Fibroblast of skin of abdomen (primary cell): Measurements from ENCODE around the gene PIK3R2.

Experiments used
- DNase-seq: peaks from one replicate; pipeline ENCODE4 v3.0.0-alpha.2; 2013

The PIK3R2 gene

GRCh38 chr19:18123819-18124218 lies 29.1 kb upstream of the PIK3R2 start:
- DNase-seq = no peak

GRCh38 chr19:18126097-18126496 lies 26.9 kb upstream of the PIK3R2 start:
- no peak for DNase-seq

GRCh38 chr19:18128044-18128443 lies 24.9 kb upstream of the PIK3R2 start:
- no peak for DNase-seq

GRCh38 chr19:18128805-18129204 lies 24.2 kb upstream of the PIK3R2 start:
- DNase-seq = no peak

- DNase-seq = no peak
Measured at GRCh38 chr19:18130523-18131242, 22.3 kb upstream of the PIK3R2 start.

GRCh38 chr19:18131841-18132596 lies 20.9 kb upstream of the PIK3R2 start:
- no peak for DNase-seq

- DNase-seq = no peak
Measured at GRCh38 chr19:18135712-18136584, 17.0 kb upstream of the PIK3R2 start.

- no peak for DNase-seq
Measured at GRCh38 chr19:18137242-18137641, 15.7 kb upstream of the PIK3R2 start.

- no peak for DNase-seq
Measured at GRCh38 chr19:18137657-18138339, 15.2 kb upstream of the PIK3R2 start.

- no peak for DNase-seq
Measured at GRCh38 chr19:18140473-18140872, 12.5 kb upstream of the PIK3R2 start.

- DNase-seq = no peak
Measured at GRCh38 chr19:18141031-18141430, 11.9 kb upstream of the PIK3R2 start.

- DNase-seq = no peak
Measured at GRCh38 chr19:18143902-18144301, 9.1 kb upstream of the PIK3R2 start.

- no peak for DNase-seq
Measured at GRCh38 chr19:18144361-18144760, 8.6 kb upstream of the PIK3R2 start.

- DNase-seq = no peak
Measured at GRCh38 chr19:18144906-18145305, 8.1 kb upstream of the PIK3R2 start.

GRCh38 chr19:18145391-18145999 lies 7.5 kb upstream of the PIK3R2 start:
- no peak for DNase-seq

GRCh38 chr19:18147396-18147795 lies 5.6 kb upstream of the PIK3R2 start:
- no peak for DNase-seq

GRCh38 chr19:18149596-18149975 lies 3.4 kb upstream of the PIK3R2 start:
- no peak for DNase-seq

GRCh38 chr19:18150776-18151624 lies 2.0 kb upstream of the PIK3R2 start:
- no peak for DNase-seq

GRCh38 chr19:18152442-18152816 lies 534 bp upstream of the PIK3R2 start:
- DNase-seq = peak; percentile 98

- no peak for DNase-seq
Measured at GRCh38 chr19:18153556-18154134, 682 bp downstream of the PIK3R2 start.
